WTC11 (cell line): ENCODE data around the gene SERBP1. TPM values are rescaled to one million over a fixed set of nuclear protein-coding genes. Genes with fewer than 3 reads are reported as not detected.

Experiments used
- ATAC-seq: fragments of 200-7000 bp; cut with Tn5 transposase; 2 replicates; pipeline ENCODE4 v1.10.0; 2021; ENCODE audit warnings: mild to moderate bottlenecking, moderate library complexity
- CTCF ChIA-PET: fragments of 300-600 bp; sonication (Branson Sonifier 250); formaldehyde crosslinking; loops from one replicate; lab custom pipeline; 2021; ENCODE audit warnings: antibody characterized with exemption; lab: Charles Lee
- POLR2A ChIA-PET: fragments of 350-600 bp; sonication (Branson Sonifier 250); formaldehyde crosslinking; loops from one replicate; lab custom pipeline; 2021; ENCODE audit warnings: antibody characterized with exemption; lab: Charles Lee
- DNase-seq: peaks from one replicate; pipeline ENCODE4 v3.0.0; 2021; ENCODE audit warnings: low spot score
- H3K27ac Mint-ChIP-seq: 2 replicates; pipeline ENCODE4 v1.8.0; 2021; ENCODE audit warnings: mixed read lengths
- H3K27me3 Mint-ChIP-seq: 2 replicates; pipeline ENCODE4 v1.8.0; 2021; ENCODE audit warnings: low read depth, mild to moderate bottlenecking, moderate library complexity, mixed read lengths
- H3K36me3 Mint-ChIP-seq: 2 replicates; pipeline ENCODE4 v1.8.0; 2021; ENCODE audit warnings: mixed read lengths
- H3K4me1 Mint-ChIP-seq: 2 replicates; pipeline ENCODE4 v1.8.0; 2022; ENCODE audit warnings: mixed read lengths
- H3K4me3 Mint-ChIP-seq: 2 replicates; pipeline ENCODE4 v1.8.0; 2021; ENCODE audit warnings: mild to moderate bottlenecking, moderate library complexity, mixed read lengths
- H3K9me3 Mint-ChIP-seq: 2 replicates; pipeline ENCODE4 v1.8.0; 2021; ENCODE audit warnings: mixed read lengths
- ELF4 ChIP-seq: sonication (generic); formaldehyde crosslinking; IDR thresholded peaks from 2 replicates; pipeline ENCODE4 v1.8.1; 2022; ENCODE audit warnings: low read depth, mild to moderate bottlenecking, moderate library complexity, missing genetic modification reagents
- FOXJ3 ChIP-seq: sonication (generic); formaldehyde crosslinking; IDR thresholded peaks from 2 replicates; pipeline ENCODE4 v1.9.0; 2021; ENCODE audit warnings: missing genetic modification reagents, mild to moderate bottlenecking, borderline replicate concordance
- HMGA2 ChIP-seq: fragments of 250-450 bp; sonication (Bioruptor Pico); IDR thresholded peaks from 2 replicates; pipeline ENCODE4 v1.4.0; 2021; ENCODE audit warnings: mild to moderate bottlenecking, moderate library complexity
- NFATC4 ChIP-seq: fragments of 250-450 bp; sonication (Bioruptor Pico); IDR thresholded peaks from 2 replicates; pipeline ENCODE4 v1.9.0; 2021; ENCODE audit warnings: mild to moderate bottlenecking
- PRDM15 ChIP-seq: sonication (generic); formaldehyde crosslinking; IDR thresholded peaks from 2 replicates; pipeline ENCODE4 v1.8.0; 2022; ENCODE audit warnings: missing genetic modification reagents
- PRRX2 ChIP-seq: fragments of 250-450 bp; sonication (Bioruptor Pico); IDR thresholded peaks from 2 replicates; pipeline ENCODE4 v1.8.0; 2021; ENCODE audit warnings: mild to moderate bottlenecking
- SOX15 ChIP-seq: fragments of 250-450 bp; sonication (Bioruptor Pico); IDR thresholded peaks from 2 replicates; pipeline ENCODE4 v1.9.0; 2021; ENCODE audit warnings: mild to moderate bottlenecking
- SP1 ChIP-seq: sonication (generic); formaldehyde crosslinking; conservative IDR thresholded peaks from 2 replicates; pipeline ENCODE4 v1.8.1; 2022; ENCODE audit warnings: missing genetic modification reagents
- TP53 ChIP-seq: sonication (generic); formaldehyde crosslinking; IDR thresholded peaks from 2 replicates; pipeline ENCODE4 v1.8.1; 2023; ENCODE audit warnings: mild to moderate bottlenecking, missing genetic modification reagents
- ZNF532 ChIP-seq: fragments of 250-450 bp; sonication (Bioruptor Pico); IDR thresholded peaks from 2 replicates; pipeline ENCODE4 v1.9.0; 2021; ENCODE audit warnings: mild to moderate bottlenecking, borderline replicate concordance
- total RNA-seq: library from RNA; stranded (reverse); gene quantifications from 3 replicates; pipeline ENCODE4 v1.2.3, GENCODE V29; 2021
- TF ChIP-seq, protein P1 (sequence below): sonication (generic); formaldehyde crosslinking; IDR thresholded peaks from 2 replicates; pipeline ENCODE4 v1.8.1; 2022; ENCODE audit warnings: mild to moderate bottlenecking, missing genetic modification reagents, moderate library complexity, borderline replicate concordance
- TF ChIP-seq, protein P2 (sequence below): fragments of 250-450 bp; sonication (Bioruptor Pico); IDR thresholded peaks from 2 replicates; pipeline ENCODE4 v1.9.0; 2021; ENCODE audit warnings: mild to moderate bottlenecking
- TF ChIP-seq, protein P3 (sequence below): fragments of 250-450 bp; sonication (Bioruptor Pico); IDR thresholded peaks from 2 replicates; pipeline ENCODE4 v1.8.0; 2021; ENCODE audit warnings: mild to moderate bottlenecking

Gene SERBP1
- total RNA-seq, 1 experiment from 2014 or later, result 543 TPM

- CTCF ChIA-PET, result no interaction called here
- no peak for ATAC-seq
- Mint-ChIP-seq H3K4me1 (peaks cover 20% of the 10 kb centered on the region), H3K9me3 (no peaks in the 10 kb centered on the region)
- TF ChIP-seq, protein P1, sequence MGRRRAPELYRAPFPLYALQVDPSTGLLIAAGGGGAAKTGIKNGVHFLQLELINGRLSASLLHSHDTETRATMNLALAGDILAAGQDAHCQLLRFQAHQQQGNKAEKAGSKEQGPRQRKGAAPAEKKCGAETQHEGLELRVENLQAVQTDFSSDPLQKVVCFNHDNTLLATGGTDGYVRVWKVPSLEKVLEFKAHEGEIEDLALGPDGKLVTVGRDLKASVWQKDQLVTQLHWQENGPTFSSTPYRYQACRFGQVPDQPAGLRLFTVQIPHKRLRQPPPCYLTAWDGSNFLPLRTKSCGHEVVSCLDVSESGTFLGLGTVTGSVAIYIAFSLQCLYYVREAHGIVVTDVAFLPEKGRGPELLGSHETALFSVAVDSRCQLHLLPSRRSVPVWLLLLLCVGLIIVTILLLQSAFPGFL (CRISPR knock-in tag), result no peak
- TF ChIP-seq SOX15 (CRISPR knock-in tag) (no peak), ZNF532 (CRISPR knock-in tag) (no peak), NFATC4 (CRISPR knock-in tag) (no peak), PRRX2 (CRISPR knock-in tag) (no peak), TP53 (CRISPR knock-in tag) (no peak), PRDM15 (no peak), ELF4 (CRISPR knock-in tag) (no peak)
- TF ChIP-seq, protein P2, sequence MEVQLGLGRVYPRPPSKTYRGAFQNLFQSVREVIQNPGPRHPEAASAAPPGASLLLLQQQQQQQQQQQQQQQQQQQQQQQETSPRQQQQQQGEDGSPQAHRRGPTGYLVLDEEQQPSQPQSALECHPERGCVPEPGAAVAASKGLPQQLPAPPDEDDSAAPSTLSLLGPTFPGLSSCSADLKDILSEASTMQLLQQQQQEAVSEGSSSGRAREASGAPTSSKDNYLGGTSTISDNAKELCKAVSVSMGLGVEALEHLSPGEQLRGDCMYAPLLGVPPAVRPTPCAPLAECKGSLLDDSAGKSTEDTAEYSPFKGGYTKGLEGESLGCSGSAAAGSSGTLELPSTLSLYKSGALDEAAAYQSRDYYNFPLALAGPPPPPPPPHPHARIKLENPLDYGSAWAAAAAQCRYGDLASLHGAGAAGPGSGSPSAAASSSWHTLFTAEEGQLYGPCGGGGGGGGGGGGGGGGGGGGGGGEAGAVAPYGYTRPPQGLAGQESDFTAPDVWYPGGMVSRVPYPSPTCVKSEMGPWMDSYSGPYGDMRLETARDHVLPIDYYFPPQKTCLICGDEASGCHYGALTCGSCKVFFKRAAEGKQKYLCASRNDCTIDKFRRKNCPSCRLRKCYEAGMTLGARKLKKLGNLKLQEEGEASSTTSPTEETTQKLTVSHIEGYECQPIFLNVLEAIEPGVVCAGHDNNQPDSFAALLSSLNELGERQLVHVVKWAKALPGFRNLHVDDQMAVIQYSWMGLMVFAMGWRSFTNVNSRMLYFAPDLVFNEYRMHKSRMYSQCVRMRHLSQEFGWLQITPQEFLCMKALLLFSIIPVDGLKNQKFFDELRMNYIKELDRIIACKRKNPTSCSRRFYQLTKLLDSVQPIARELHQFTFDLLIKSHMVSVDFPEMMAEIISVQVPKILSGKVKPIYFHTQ, result no peak
- TF ChIP-seq, all 79 proteins: peak for 0
- no peaks in the 10 kb centered on the region for H3K36me3 Mint-ChIP-seq
- no peak overlapping the region for H3K4me3 Mint-ChIP-seq
- no peak overlapping the region for H3K27ac Mint-ChIP-seq
- peaks cover 20% of the 10 kb centered on the region for H3K27me3 Mint-ChIP-seq
- POLR2A ChIA-PET, result no interaction called here
- DNase-seq, result no peak
These were observed 38.0 kb upstream of the SERBP1 start for GRCh38 chr1:67468066-67468718.

DNA sequence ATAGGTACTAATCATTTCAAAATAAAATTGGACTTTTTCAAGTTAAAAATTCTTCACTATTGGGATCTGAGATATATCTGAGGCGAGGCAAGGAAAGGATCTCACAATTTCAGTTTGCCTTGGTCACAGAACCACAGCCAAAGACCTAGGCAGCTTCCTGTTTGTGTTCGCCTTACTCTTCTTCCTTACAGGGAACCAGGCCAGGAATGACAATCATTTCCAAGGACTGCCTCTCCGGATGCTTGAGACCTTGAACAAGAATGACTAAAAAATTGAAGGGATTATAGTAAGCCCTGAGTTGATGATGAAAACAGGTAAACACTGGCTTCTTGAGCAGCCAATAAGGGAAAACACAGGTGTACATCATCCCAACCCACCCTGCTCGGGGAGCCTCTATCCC lies 35.2 kb upstream of the SERBP1 start:
- ATAC-seq (no peak), DNase-seq (no peak)
- CTCF ChIA-PET, result interaction anchor here (1.4 kb wide), 1 partner anchor 25 kb away, joined by 3 read pairs; no protein-coding TSS in a partner anchor
- peaks cover 42% of the 10 kb centered on the region for H3K4me1 Mint-ChIP-seq
- no peaks in the 10 kb centered on the region for H3K9me3 Mint-ChIP-seq
- no peaks in the 10 kb centered on the region for H3K36me3 Mint-ChIP-seq
- peaks cover 22% of the 10 kb centered on the region for H3K27me3 Mint-ChIP-seq
- POLR2A ChIA-PET, result no interaction called here
- H3K4me3 Mint-ChIP-seq, result no peak overlapping the region
- no peak overlapping the region for H3K27ac Mint-ChIP-seq
- no peak for TF ChIP-seq FOXJ3 (CRISPR knock-in tag)
- TF ChIP-seq ZNF532 (CRISPR knock-in tag), result no peak
- TF ChIP-seq HMGA2 (CRISPR knock-in tag), result no peak
- TF ChIP-seq, protein P3, sequence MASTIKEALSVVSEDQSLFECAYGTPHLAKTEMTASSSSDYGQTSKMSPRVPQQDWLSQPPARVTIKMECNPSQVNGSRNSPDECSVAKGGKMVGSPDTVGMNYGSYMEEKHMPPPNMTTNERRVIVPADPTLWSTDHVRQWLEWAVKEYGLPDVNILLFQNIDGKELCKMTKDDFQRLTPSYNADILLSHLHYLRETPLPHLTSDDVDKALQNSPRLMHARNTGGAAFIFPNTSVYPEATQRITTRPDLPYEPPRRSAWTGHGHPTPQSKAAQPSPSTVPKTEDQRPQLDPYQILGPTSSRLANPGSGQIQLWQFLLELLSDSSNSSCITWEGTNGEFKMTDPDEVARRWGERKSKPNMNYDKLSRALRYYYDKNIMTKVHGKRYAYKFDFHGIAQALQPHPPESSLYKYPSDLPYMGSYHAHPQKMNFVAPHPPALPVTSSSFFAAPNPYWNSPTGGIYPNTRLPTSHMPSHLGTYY (CRISPR knock-in tag), result no peak
- no peak for TF ChIP-seq SP1 (CRISPR knock-in tag)
- TF ChIP-seq TP53 (CRISPR knock-in tag), result no peak
